GM11168 (cell line): ENCODE measurements around the gene CCDC192.
"Not testable (repeated sequence)": the region's sequence is repeated elsewhere in the genome, so short reads cannot be mapped to it uniquely, and the experiment has no call there.

Source experiments
- in situ Hi-C: fragments of 300-500 bp; cut with MboI; formaldehyde crosslinking; loops from one replicate; pipeline ENCODE4 v1.12.0; 2022; ENCODE audit warnings: low sequenced_read_pairs; ENCODE audit not compliant: unreplicated experiment

The CCDC192 gene

GRCh38 chr5:127839072-127839471 is 135.9 kb downstream of the CCDC192 start:
- in situ Hi-C loops: no loop called here

- in situ Hi-C loops: no loop called here
Observed at GRCh38 chr5:127839496-127840197, 136.5 kb downstream of the CCDC192 start.

- in situ Hi-C loops: no loop called here
Observed at GRCh38 chr5:127840198-127840524, 137.0 kb downstream of the CCDC192 start.

- in situ Hi-C loops: no loop called here
Observed at GRCh38 chr5:127840809-127841208, 137.6 kb downstream of the CCDC192 start.

- in situ Hi-C loops: no loop called here
Observed at GRCh38 chr5:127844581-127845021, 141.4 kb downstream of the CCDC192 start.

- in situ Hi-C loops: no loop called here
Observed at GRCh38 chr5:127846884-127847283, 143.7 kb downstream of the CCDC192 start.

GRCh38 chr5:127847641-127848040 is 144.4 kb downstream of the CCDC192 start:
- in situ Hi-C loops: not testable (repeated sequence)

GRCh38 chr5:127848098-127848497 is 144.9 kb downstream of the CCDC192 start:
- in situ Hi-C loops: no loop called here

- in situ Hi-C loops: no loop called here
Observed at GRCh38 chr5:127849408-127849807, 146.2 kb downstream of the CCDC192 start.

GRCh38 chr5:127849891-127850290 is 146.7 kb downstream of the CCDC192 start:
- in situ Hi-C loops: loop anchor here (25.0 kb wide), 1 partner anchor 288 kb away; no protein-coding TSS in a partner anchor

- in situ Hi-C loops: loop anchor here (25.0 kb wide), 1 partner anchor 290 kb away; no protein-coding TSS in a partner anchor
Observed at GRCh38 chr5:127851964-127852363, 148.8 kb downstream of the CCDC192 start.

- in situ Hi-C loops: loop anchor here (25.0 kb wide), 1 partner anchor 292 kb away; no protein-coding TSS in a partner anchor
Observed at GRCh38 chr5:127854520-127854919, 151.3 kb downstream of the CCDC192 start.

- in situ Hi-C loops: loop anchor here (25.0 kb wide), 1 partner anchor 294 kb away; no protein-coding TSS in a partner anchor
Observed at GRCh38 chr5:127856292-127856691, 153.1 kb downstream of the CCDC192 start.

GRCh38 chr5:127858116-127858784 is 155.1 kb downstream of the CCDC192 start:
- in situ Hi-C loops: loop anchor here (25.0 kb wide), 1 partner anchor 296 kb away; no protein-coding TSS in a partner anchor

GRCh38 chr5:127860291-127860690 is 157.1 kb downstream of the CCDC192 start:
- in situ Hi-C loops: loop anchor here (25.0 kb wide), 1 partner anchor 298 kb away; no protein-coding TSS in a partner anchor

- in situ Hi-C loops: loop anchor here (25.0 kb wide), 1 partner anchor 301 kb away; no protein-coding TSS in a partner anchor
Observed at GRCh38 chr5:127863161-127863560, 160.0 kb downstream of the CCDC192 start.

GRCh38 chr5:127863610-127864395 is 160.6 kb downstream of the CCDC192 start:
- in situ Hi-C loops: loop anchor here (25.0 kb wide), 1 partner anchor 302 kb away; no protein-coding TSS in a partner anchor

GRCh38 chr5:127864511-127864910 is 161.3 kb downstream of the CCDC192 start:
- in situ Hi-C loops: loop anchor here (25.0 kb wide), 1 partner anchor 302 kb away; no protein-coding TSS in a partner anchor

- in situ Hi-C loops: loop anchor here (25.0 kb wide), 1 partner anchor 303 kb away; no protein-coding TSS in a partner anchor
Observed at GRCh38 chr5:127865273-127865672, 162.1 kb downstream of the CCDC192 start.
